ENCODE measurements around the gene STAB1. TPM values are rescaled to one million over a fixed set of nuclear protein-coding genes. Genes with fewer than 3 reads are reported as not detected.

STAB1 gene
- polyA plus RNA-seq, 3 donors, result 3.8 to 535 (median 15.8) TPM

DNA sequence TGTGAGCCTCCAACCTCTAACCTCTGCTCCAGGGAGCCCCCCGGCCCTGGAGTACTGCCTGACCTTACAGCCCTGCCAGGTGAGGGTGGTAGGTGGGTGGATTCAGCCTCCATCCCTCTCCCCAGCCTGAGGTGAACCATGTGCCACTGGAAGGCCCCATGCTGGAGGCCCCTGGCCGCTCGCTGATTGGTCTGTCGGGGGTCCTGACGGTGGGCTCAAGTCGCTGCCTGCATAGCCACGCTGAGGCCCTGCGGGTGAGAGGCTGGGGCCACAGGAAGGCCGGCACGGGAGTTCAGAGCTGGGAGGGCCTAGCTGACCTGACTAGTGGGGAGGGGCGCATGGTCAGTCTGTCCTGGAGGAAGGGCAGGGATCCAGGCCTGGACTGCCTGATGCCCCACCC lies 19.4 kb downstream of the STAB1 start:
- no peaks in the 10 kb centered on the region for H3K9me3 Mint-ChIP-seq
- no peak overlapping the region for H3K27ac Mint-ChIP-seq
- peaks cover 84 to 97% of the 10 kb centered on the region in 2 donors for H3K36me3 Mint-ChIP-seq
- H3K27ac ChIP-seq (ENCODE audit: low read depth in 1 of 2, low read length in 2 of 2), result no peak overlapping the region
- no peak for DNase-seq
- H3K4me3 Mint-ChIP-seq, result no peak overlapping the region
- H4K20me1 ChIP-seq (ENCODE audit: insufficient read depth, low read length), result peaks cover 15% of the 10 kb centered on the region
- no peak overlapping the region for H3K4me2 ChIP-seq (replicated peaks; ENCODE audit: extremely low read depth, low read length, poor library complexity, severe bottlenecking)
- H3K36me3 ChIP-seq (replicated peaks in 1 of 2; ENCODE audit: control insufficient read depth in 1 of 2, insufficient read depth in 2 of 2, low read length in 2 of 2), result peaks cover 99% of the 10 kb centered on the region in 2 donors
- no peak overlapping the region for H3K9ac ChIP-seq (ENCODE audit: insufficient read depth, low read length, poor library complexity, severe bottlenecking)
- H2AFZ ChIP-seq (ENCODE audit: insufficient read depth, low read depth, low read length, poor library complexity, severe bottlenecking), result no peak overlapping the region
- H3K9me3 ChIP-seq (replicated peaks in 1 of 2; ENCODE audit: control insufficient read depth in 1 of 2, insufficient read depth in 1 of 2, low read length in 2 of 2), result no peaks in the 10 kb centered on the region
- H3K27me3 ChIP-seq (ENCODE audit: control insufficient read depth in 2 of 2, insufficient read depth in 2 of 2, low read length in 2 of 2), result no peaks in the 10 kb centered on the region
- H3K4me1 ChIP-seq (ENCODE audit: control insufficient read depth in 1 of 2, insufficient read depth in 2 of 2, low read length in 2 of 2), result no peaks in the 10 kb centered on the region
- no peaks in the 10 kb centered on the region for H3K79me2 ChIP-seq (ENCODE audit: insufficient read depth, low read length)
- 94% methylated on average over 3 of the region's 11 CpGs for WGBS (ENCODE audit: insufficient coverage)
- intact Hi-C loops (cut with micrococcal nuclease), result no loop called here
- no peaks in the 10 kb centered on the region for H3K4me1 Mint-ChIP-seq
- H3K27me3 Mint-ChIP-seq (ENCODE audit: low read depth in 3 of 3), result peaks cover 0 to 5% (median 3%) of the 10 kb centered on the region in 3 donors
- TF ChIP-seq, protein P1, sequence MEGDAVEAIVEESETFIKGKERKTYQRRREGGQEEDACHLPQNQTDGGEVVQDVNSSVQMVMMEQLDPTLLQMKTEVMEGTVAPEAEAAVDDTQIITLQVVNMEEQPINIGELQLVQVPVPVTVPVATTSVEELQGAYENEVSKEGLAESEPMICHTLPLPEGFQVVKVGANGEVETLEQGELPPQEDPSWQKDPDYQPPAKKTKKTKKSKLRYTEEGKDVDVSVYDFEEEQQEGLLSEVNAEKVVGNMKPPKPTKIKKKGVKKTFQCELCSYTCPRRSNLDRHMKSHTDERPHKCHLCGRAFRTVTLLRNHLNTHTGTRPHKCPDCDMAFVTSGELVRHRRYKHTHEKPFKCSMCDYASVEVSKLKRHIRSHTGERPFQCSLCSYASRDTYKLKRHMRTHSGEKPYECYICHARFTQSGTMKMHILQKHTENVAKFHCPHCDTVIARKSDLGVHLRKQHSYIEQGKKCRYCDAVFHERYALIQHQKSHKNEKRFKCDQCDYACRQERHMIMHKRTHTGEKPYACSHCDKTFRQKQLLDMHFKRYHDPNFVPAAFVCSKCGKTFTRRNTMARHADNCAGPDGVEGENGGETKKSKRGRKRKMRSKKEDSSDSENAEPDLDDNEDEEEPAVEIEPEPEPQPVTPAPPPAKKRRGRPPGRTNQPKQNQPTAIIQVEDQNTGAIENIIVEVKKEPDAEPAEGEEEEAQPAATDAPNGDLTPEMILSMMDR (IDR thresholded peaks at IDR 0.05), result no peak
- no peak overlapping the region for H3K4me3 ChIP-seq (replicated peaks in 1 of 3; ENCODE audit: low read depth in 2 of 3, low read length in 3 of 3)

- Histone ChIP-seq H3K27ac (ENCODE audit: low read depth in 1 of 2, low read length in 2 of 2) (peak overlapping the region in 1 of 2 donors; percentile 20), H3K36me3 (replicated peaks in 1 of 2; ENCODE audit: control insufficient read depth in 1 of 2, insufficient read depth in 2 of 2, low read length in 2 of 2) (peaks cover 99% of the 10 kb centered on the region in 2 donors), H3K4me2 (replicated peaks; ENCODE audit: extremely low read depth, low read length, poor library complexity, severe bottlenecking) (no peak overlapping the region), H4K20me1 (ENCODE audit: insufficient read depth, low read length) (peaks cover 16% of the 10 kb centered on the region), H3K4me3 (replicated peaks in 1 of 3; ENCODE audit: low read depth in 2 of 3, low read length in 3 of 3) (no peak overlapping the region), H2AFZ (ENCODE audit: insufficient read depth, low read depth, low read length, poor library complexity, severe bottlenecking) (no peak overlapping the region), H3K27me3 (ENCODE audit: control insufficient read depth in 2 of 2, insufficient read depth in 2 of 2, low read length in 2 of 2) (no peaks in the 10 kb centered on the region), H3K79me2 (ENCODE audit: insufficient read depth, low read length) (no peaks in the 10 kb centered on the region), H3K9ac (ENCODE audit: insufficient read depth, low read length, poor library complexity, severe bottlenecking) (no peak overlapping the region), H3K4me1 (ENCODE audit: control insufficient read depth in 1 of 2, insufficient read depth in 2 of 2, low read length in 2 of 2) (no peaks in the 10 kb centered on the region), H3K9me3 (replicated peaks in 1 of 2; ENCODE audit: control insufficient read depth in 1 of 2, insufficient read depth in 1 of 2, low read length in 2 of 2) (no peaks in the 10 kb centered on the region)
- H3K4me1 Mint-ChIP-seq, result no peaks in the 10 kb centered on the region
- no peaks in the 10 kb centered on the region for H3K9me3 Mint-ChIP-seq
- peaks cover 0 to 5% (median 3%) of the 10 kb centered on the region in 3 donors for H3K27me3 Mint-ChIP-seq (ENCODE audit: low read depth in 3 of 3)
- TF ChIP-seq, protein P1 (IDR thresholded peaks at IDR 0.05), result no peak
- WGBS (ENCODE audit: insufficient coverage), result 90% methylated on average over 4 of the region's 6 CpGs
- DNase-seq, result no peak
- peaks cover 84 to 97% of the 10 kb centered on the region in 2 donors for H3K36me3 Mint-ChIP-seq
- peak overlapping the region in 4 of 7 donors; percentile 15 to 45 (median 34) for H3K27ac Mint-ChIP-seq
- no peak overlapping the region for H3K4me3 Mint-ChIP-seq
- intact Hi-C loops (cut with micrococcal nuclease), result no loop called here
Measured at GRCh38 chr3:52515192-52515591, 20.1 kb downstream of the STAB1 start.

Data from CD14-positive monocyte (primary cell).